SK-N-SH (cell line): ENCODE data around the gene UBR2. TPM values are rescaled to one million over a fixed set of nuclear protein-coding genes. Genes with fewer than 3 reads are reported as not detected.

Experiments
- CTCF ChIA-PET: fragments of 300-600, 350-600 bp; formaldehyde crosslinking; extraction: SDS; loops from one replicate; lab custom pipeline; 2021; lab: Yijun Ruan, JAX
- POLR2A ChIA-PET: fragments of 350-600 bp; sonication (Branson Sonifier 250); formaldehyde crosslinking; extraction: SDS; loops from one replicate; lab custom pipeline; 2020; ENCODE audit warnings: antibody characterized with exemption, inconsistent platforms; lab: Yijun Ruan, JAX
- DNase-seq: peaks from one replicate; pipeline ENCODE4 v3.0.0; 2012
- H2AFZ ChIP-seq: fragments of 200-600 bp; sonication (generic); 2 replicates; pipeline ENCODE4 v1.8.1; 2016; ENCODE audit warnings: antibody characterized with exemption, mild to moderate bottlenecking, low read depth
- H3F3A ChIP-seq: fragments of 200-600 bp; sonication (generic); replicated peaks from 2 replicates; pipeline ENCODE3; 2016; ENCODE audit warnings: antibody characterized with exemption, mild to moderate bottlenecking; ENCODE audit not compliant: insufficient read depth
- H3K27ac ChIP-seq, 2 experiments: fragments of 200-500 bp in 1 of 2; fragments of 200-600 bp in 1 of 2; sonication (Bioruptor generic) in 1 of 2; sonication (generic), shearing (Covaris generic) in 1 of 2; 2 replicates each; pipeline versions ENCODE4 v1.5.1 to v1.6.1; 2014 to 2016; ENCODE audit warnings: low read depth in 2 of 2, inconsistent platforms in 1 of 2, low read length in 1 of 2, mild to moderate bottlenecking in 1 of 2, mixed read lengths in 1 of 2
- H3K27me3 ChIP-seq: fragments of 200-600 bp; sonication (generic), shearing (Covaris generic); 2 replicates; pipeline ENCODE4 v1.6.1; 2016; ENCODE audit warnings: mixed run types; ENCODE audit not compliant: insufficient read depth
- H3K36me3 ChIP-seq, 2 experiments: fragments of 200-500 bp in 1 of 2; fragments of 200-600 bp in 1 of 2; sonication (Bioruptor generic) in 1 of 2; sonication (generic) in 1 of 2; replicated peaks in 1 of 2; 2 replicates each; pipeline versions ENCODE3 to v1.5.1; 2014 to 2016; ENCODE audit warnings: low read length in 1 of 2, mild to moderate bottlenecking in 1 of 2; ENCODE audit not compliant: insufficient read depth in 2 of 2, control insufficient read depth in 1 of 2
- H3K4me1 ChIP-seq, 2 experiments: fragments of 200-500 bp in 1 of 2; fragments of 200-600 bp in 1 of 2; sonication (Bioruptor generic) in 1 of 2; sonication (generic), shearing (Covaris generic) in 1 of 2; 2 replicates each; pipeline versions ENCODE4 v1.5.1 to v1.6.1; 2014 to 2016; ENCODE audit warnings: low read depth in 1 of 2, low read length in 1 of 2, mixed run types in 1 of 2; ENCODE audit not compliant: insufficient read depth in 2 of 2, control insufficient read depth in 1 of 2
- H3K4me2 ChIP-seq: fragments of 200-600 bp; sonication (generic), shearing (Covaris generic); 2 replicates; pipeline ENCODE4 v1.6.1; 2017; ENCODE audit warnings: mixed run types
- H3K4me3 ChIP-seq, 2 experiments: fragments of 200-500 bp in 1 of 2; fragments of 200-600 bp in 1 of 2; sonication (Bioruptor generic) in 1 of 2; sonication (generic), shearing (Covaris generic) in 1 of 2; 2 replicates each; pipeline versions ENCODE4 v1.5.1 to v1.8.1; 2014 to 2016; ENCODE audit warnings: low read depth in 2 of 2, inconsistent platforms in 1 of 2, low read length in 1 of 2, mild to moderate bottlenecking in 1 of 2, mixed read lengths in 1 of 2, moderate library complexity in 1 of 2
- H3K79me2 ChIP-seq: fragments of 200-600 bp; sonication (generic); 2 replicates; pipeline ENCODE4 v1.8.1; 2017; ENCODE audit warnings: mild to moderate bottlenecking; ENCODE audit not compliant: insufficient read depth
- H3K9ac ChIP-seq: fragments of 200-600 bp; sonication (generic); 2 replicates; pipeline ENCODE4 v1.6.1; 2017; ENCODE audit warnings: mixed run types
- H3K9me2 ChIP-seq: fragments of 200-600 bp; sonication (generic); 2 replicates; pipeline ENCODE4 v1.6.1; 2017; ENCODE audit warnings: mixed run types
- H3K9me3 ChIP-seq: fragments of 200-600 bp; sonication (generic); 2 replicates; pipeline ENCODE4 v1.6.1; 2017; ENCODE audit warnings: mixed run types, mild to moderate bottlenecking, moderate library complexity
- H4K20me1 ChIP-seq: fragments of 200-600 bp; sonication (generic); 2 replicates; pipeline ENCODE4 v1.6.1; 2017; ENCODE audit warnings: mild to moderate bottlenecking, mixed run types; ENCODE audit not compliant: insufficient read depth
- CHD2 ChIP-seq: fragments of 150-350 bp; IDR thresholded peaks from 2 replicates; pipeline ENCODE4 v1.6.1; 2018; ENCODE audit warnings: low read length; ENCODE audit not compliant: partially characterized antibody
- ELF1 ChIP-seq: IDR thresholded peaks from 2 replicates; pipeline ENCODE4 v1.4.0; 2012
- EP300 ChIP-seq, 2 experiments: IDR thresholded peaks; 2 replicates each; pipeline versions ENCODE4 v1.4.0 to v1.6.1; 2012; ENCODE audit warnings: borderline replicate concordance in 1 of 2, low read depth in 1 of 2, low read length in 1 of 2
- EZH2phosphoT487 ChIP-seq: fragments of 200-600 bp; sonication (generic); IDR thresholded peaks from 2 replicates; pipeline ENCODE4 v1.6.1; 2017; ENCODE audit warnings: low read depth, mixed run types, mild to moderate bottlenecking, antibody characterized with exemption, moderate library complexity, borderline replicate concordance
- FOXM1 ChIP-seq: IDR thresholded peaks from 2 replicates; pipeline ENCODE4 v1.4.0; 2012; ENCODE audit warnings: low read depth, mild to moderate bottlenecking
- GATA2 ChIP-seq: sonication (generic); formaldehyde crosslinking; IDR thresholded peaks from 2 replicates; pipeline ENCODE4 v1.5.0; 2020; ENCODE audit warnings: mild to moderate bottlenecking, missing genetic modification reagents
- JUND ChIP-seq: IDR thresholded peaks from 2 replicates; pipeline ENCODE4 v1.4.0; 2012
- MXI1 ChIP-seq: IDR thresholded peaks from 2 replicates; pipeline ENCODE4 v1.6.1; 2012; ENCODE audit warnings: mild to moderate bottlenecking, low read depth, low read length, improper control_type of control experiment
- NFIC ChIP-seq: IDR thresholded peaks from 2 replicates; pipeline ENCODE4 v1.4.0; 2012; ENCODE audit warnings: borderline replicate concordance
- RAD21 ChIP-seq: IDR thresholded peaks from 2 replicates; pipeline ENCODE4 v1.6.1; 2012; ENCODE audit warnings: mild to moderate bottlenecking, low read length
- RCOR1 ChIP-seq: fragments of 150-350 bp; IDR thresholded peaks from 2 replicates; pipeline ENCODE4 v1.6.1; 2017; ENCODE audit warnings: antibody characterized with exemption, low read length
- SMC3 ChIP-seq: IDR thresholded peaks from 2 replicates; pipeline ENCODE4 v1.6.1; 2012; ENCODE audit warnings: low read depth, low read length, improper control_type of control experiment
- TEAD4 ChIP-seq: IDR thresholded peaks from 2 replicates; pipeline ENCODE4 v1.4.0; 2012; ENCODE audit warnings: mild to moderate bottlenecking, borderline replicate concordance; ENCODE audit not compliant: insufficient read depth
- YY1 ChIP-seq: IDR thresholded peaks from 2 replicates; pipeline ENCODE4 v1.4.0; 2012; ENCODE audit warnings: low read depth, mild to moderate bottlenecking
- WGBS: methylation state at CpG from one replicate; pipeline ENCODE4 v1.1.6; 2017; ENCODE audit warnings: low lambda C conversion rate; 5-methylcytosine and 5-hydroxymethylcytosine counted together
- polyA plus RNA-seq, 3 experiments: library from polyadenylated mRNA; depleted of rRNA; stranded (reverse); fragments of >200 nt; gene quantifications; 2 replicates each; pipeline ENCODE4 v1.2.3, GENCODE V29; 2012
- TF ChIP-seq, protein P1 (sequence below): IDR thresholded peaks from 2 replicates; pipeline ENCODE4 v1.4.0; 2012; ENCODE audit warnings: low read depth, borderline replicate concordance
- TF ChIP-seq, protein P2 (sequence below): fragments of 200-600 bp; sonication (generic); IDR thresholded peaks from 2 replicates; pipeline ENCODE4 v1.6.1; 2017; ENCODE audit warnings: antibody characterized with exemption, mild to moderate bottlenecking, moderate library complexity
- TF ChIP-seq, protein P3 (sequence below): fragments of 150-350 bp; IDR thresholded peaks from 2 replicates; pipeline ENCODE4 v1.6.1; 2016; ENCODE audit warnings: mild to moderate bottlenecking, low read depth, low read length
- TF ChIP-seq, protein P4 (sequence below): IDR thresholded peaks from 2 replicates; pipeline ENCODE4 v1.4.0; 2012; ENCODE audit warnings: low read depth

The UBR2 gene
- polyA plus RNA-seq, 1 of the 3 experiments (the other 2 are of a cell fraction): 5.2 TPM

DNA sequence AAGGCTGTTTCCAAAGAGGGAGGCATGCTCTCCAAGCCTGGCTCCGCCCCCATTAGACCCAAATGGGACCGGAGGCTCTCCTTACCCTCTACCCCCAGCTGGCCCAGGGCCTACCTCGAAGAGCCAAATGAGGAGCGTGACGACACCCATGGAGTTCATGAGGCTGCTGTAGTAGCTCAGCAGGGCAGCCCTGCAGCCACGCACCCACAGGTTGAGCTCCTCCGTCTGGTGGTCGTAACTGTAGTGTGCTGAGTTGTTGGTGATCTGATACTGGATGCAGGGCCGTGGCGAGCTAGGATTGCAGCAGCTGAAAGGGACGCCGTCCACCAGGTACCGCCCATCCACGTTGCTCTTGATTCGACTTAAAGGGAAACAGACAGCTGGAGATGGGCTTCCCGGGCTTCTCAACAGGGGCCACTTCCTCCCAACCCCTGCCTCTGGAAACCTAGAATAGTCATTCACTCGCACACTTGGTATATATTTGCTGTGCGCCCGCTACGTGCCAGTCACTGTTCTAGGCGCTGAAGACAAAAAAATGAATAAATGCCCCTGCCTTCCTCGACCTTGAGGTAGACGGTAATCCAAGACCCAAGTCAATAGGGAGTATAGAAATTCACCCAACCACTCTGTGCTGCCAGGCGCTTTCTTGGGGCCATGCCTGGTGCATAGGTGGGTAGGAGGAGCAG, 140.6 kb downstream of the UBR2 start:
- no peaks in the 10 kb centered on the region for H3K36me3 ChIP-seq
- H3K4me1 ChIP-seq: no peaks in the 10 kb centered on the region
- no peak overlapping the region for H3K4me2 ChIP-seq
- no peaks in the 10 kb centered on the region for H3K9me2 ChIP-seq
- no peak for TF ChIP-seq FOXM1
- TF ChIP-seq CHD2: no peak
- no peak for TF ChIP-seq GATA2
- TF ChIP-seq JUND: no peak
- TF ChIP-seq MXI1: no peak
- no peak for TF ChIP-seq RCOR1
- TF ChIP-seq TEAD4: no peak
- TF ChIP-seq, protein P1, sequence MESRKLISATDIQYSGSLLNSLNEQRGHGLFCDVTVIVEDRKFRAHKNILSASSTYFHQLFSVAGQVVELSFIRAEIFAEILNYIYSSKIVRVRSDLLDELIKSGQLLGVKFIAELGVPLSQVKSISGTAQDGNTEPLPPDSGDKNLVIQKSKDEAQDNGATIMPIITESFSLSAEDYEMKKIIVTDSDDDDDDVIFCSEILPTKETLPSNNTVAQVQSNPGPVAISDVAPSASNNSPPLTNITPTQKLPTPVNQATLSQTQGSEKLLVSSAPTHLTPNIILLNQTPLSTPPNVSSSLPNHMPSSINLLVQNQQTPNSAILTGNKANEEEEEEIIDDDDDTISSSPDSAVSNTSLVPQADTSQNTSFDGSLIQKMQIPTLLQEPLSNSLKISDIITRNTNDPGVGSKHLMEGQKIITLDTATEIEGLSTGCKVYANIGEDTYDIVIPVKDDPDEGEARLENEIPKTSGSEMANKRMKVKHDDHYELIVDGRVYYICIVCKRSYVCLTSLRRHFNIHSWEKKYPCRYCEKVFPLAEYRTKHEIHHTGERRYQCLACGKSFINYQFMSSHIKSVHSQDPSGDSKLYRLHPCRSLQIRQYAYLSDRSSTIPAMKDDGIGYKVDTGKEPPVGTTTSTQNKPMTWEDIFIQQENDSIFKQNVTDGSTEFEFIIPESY: no peak
- TF ChIP-seq, protein P2, sequence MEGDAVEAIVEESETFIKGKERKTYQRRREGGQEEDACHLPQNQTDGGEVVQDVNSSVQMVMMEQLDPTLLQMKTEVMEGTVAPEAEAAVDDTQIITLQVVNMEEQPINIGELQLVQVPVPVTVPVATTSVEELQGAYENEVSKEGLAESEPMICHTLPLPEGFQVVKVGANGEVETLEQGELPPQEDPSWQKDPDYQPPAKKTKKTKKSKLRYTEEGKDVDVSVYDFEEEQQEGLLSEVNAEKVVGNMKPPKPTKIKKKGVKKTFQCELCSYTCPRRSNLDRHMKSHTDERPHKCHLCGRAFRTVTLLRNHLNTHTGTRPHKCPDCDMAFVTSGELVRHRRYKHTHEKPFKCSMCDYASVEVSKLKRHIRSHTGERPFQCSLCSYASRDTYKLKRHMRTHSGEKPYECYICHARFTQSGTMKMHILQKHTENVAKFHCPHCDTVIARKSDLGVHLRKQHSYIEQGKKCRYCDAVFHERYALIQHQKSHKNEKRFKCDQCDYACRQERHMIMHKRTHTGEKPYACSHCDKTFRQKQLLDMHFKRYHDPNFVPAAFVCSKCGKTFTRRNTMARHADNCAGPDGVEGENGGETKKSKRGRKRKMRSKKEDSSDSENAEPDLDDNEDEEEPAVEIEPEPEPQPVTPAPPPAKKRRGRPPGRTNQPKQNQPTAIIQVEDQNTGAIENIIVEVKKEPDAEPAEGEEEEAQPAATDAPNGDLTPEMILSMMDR: no peak
- TF ChIP-seq, protein P3, sequence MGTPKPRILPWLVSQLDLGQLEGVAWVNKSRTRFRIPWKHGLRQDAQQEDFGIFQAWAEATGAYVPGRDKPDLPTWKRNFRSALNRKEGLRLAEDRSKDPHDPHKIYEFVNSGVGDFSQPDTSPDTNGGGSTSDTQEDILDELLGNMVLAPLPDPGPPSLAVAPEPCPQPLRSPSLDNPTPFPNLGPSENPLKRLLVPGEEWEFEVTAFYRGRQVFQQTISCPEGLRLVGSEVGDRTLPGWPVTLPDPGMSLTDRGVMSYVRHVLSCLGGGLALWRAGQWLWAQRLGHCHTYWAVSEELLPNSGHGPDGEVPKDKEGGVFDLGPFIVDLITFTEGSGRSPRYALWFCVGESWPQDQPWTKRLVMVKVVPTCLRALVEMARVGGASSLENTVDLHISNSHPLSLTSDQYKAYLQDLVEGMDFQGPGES: no peak
- no peak for TF ChIP-seq YY1
- TF ChIP-seq, protein P4, sequence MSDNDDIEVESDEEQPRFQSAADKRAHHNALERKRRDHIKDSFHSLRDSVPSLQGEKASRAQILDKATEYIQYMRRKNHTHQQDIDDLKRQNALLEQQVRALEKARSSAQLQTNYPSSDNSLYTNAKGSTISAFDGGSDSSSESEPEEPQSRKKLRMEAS: no peak
- no peak for TF ChIP-seq ELF1
- no peak for TF ChIP-seq NFIC
- no peak for TF ChIP-seq RAD21
- TF ChIP-seq EZH2phosphoT487: no peak
- TF ChIP-seq SMC3: no peak
- TF ChIP-seq EP300 (IDR thresholded peaks at IDR 0.05; ENCODE audit: borderline replicate concordance in 1 of 2, low read depth in 1 of 2, low read length in 1 of 2): no peak
- no peak for DNase-seq
- H4K20me1 ChIP-seq: no peaks in the 10 kb centered on the region
- H3K9me3 ChIP-seq: no peaks in the 10 kb centered on the region
- ChIA-PET CTCF (interaction anchor here (1.2 to 4.6 kb wide), 2 partner anchors 22 to 43 kb away, joined by 5 to 17 read pairs; no protein-coding TSS in a partner anchor), POLR2A (no interaction called here)
- no peaks in the 10 kb centered on the region for H3F3A ChIP-seq
- WGBS: 94% methylated on average over 14 of the region's 24 CpGs
- no peak overlapping the region for H3K4me3 ChIP-seq
- H3K9ac ChIP-seq: no peak overlapping the region
- no peaks in the 10 kb centered on the region for H3K27me3 ChIP-seq
- H3K27ac ChIP-seq: no peak overlapping the region
- H3K79me2 ChIP-seq: no peaks in the 10 kb centered on the region
- H2AFZ ChIP-seq: no peak overlapping the region
